HEK293T (cell line): ENCODE data around the gene CLK3.

Experiments
- ARNT ChIP-seq: fragments of 450-650 bp; IDR thresholded peaks from 2 replicates; pipeline ENCODE4 v1.6.1; 2017; ENCODE audit warnings: mild to moderate bottlenecking
- BHLHE40 ChIP-seq: fragments of 450-650 bp; IDR thresholded peaks from 2 replicates; pipeline ENCODE4 v1.6.1; 2016; ENCODE audit warnings: mild to moderate bottlenecking, moderate library complexity, borderline replicate concordance
- CTBP1 ChIP-seq: fragments of 450-650 bp; IDR thresholded peaks from 2 replicates; pipeline ENCODE4 v1.6.1; 2016; ENCODE audit warnings: borderline replicate concordance
- ELF4 ChIP-seq: fragments of 450-650 bp; IDR thresholded peaks from 2 replicates; pipeline ENCODE4 v1.6.1; 2017; ENCODE audit warnings: antibody characterized with exemption
- FOXA1 ChIP-seq: fragments of 450-650 bp; IDR thresholded peaks from 2 replicates; pipeline ENCODE4 v1.6.1; 2016; ENCODE audit warnings: mild to moderate bottlenecking
- FOXK2 ChIP-seq: fragments of 450-650 bp; IDR thresholded peaks from 2 replicates; pipeline ENCODE4 v1.6.1; 2016; ENCODE audit warnings: mild to moderate bottlenecking
- FOXM1 ChIP-seq: fragments of 450-650 bp; IDR thresholded peaks from 2 replicates; pipeline ENCODE4 v1.6.1; 2017; ENCODE audit warnings: mild to moderate bottlenecking, borderline replicate concordance
- LEF1 ChIP-seq: fragments of 450-650 bp; IDR thresholded peaks from 2 replicates; pipeline ENCODE4 v1.6.1; 2017; ENCODE audit warnings: mild to moderate bottlenecking, borderline replicate concordance
- NFRKB ChIP-seq: fragments of 450-650 bp; IDR thresholded peaks from 2 replicates; pipeline ENCODE4 v1.6.1; 2016; ENCODE audit warnings: mild to moderate bottlenecking, moderate library complexity
- SP1 ChIP-seq: fragments of 450-650 bp; IDR thresholded peaks from 2 replicates; pipeline ENCODE4 v1.6.1; 2017
- SUZ12 ChIP-seq: fragments of 450-650 bp; IDR thresholded peaks from 2 replicates; pipeline ENCODE4 v1.6.1; 2016; ENCODE audit warnings: mild to moderate bottlenecking
- TARDBP ChIP-seq: fragments of 450-650 bp; IDR thresholded peaks from 2 replicates; pipeline ENCODE4 v1.6.1; 2016
- TF ChIP-seq, protein P1 (sequence below): fragments of 450-650 bp; IDR thresholded peaks from 2 replicates; pipeline ENCODE4 v1.6.1; 2016

DNA sequence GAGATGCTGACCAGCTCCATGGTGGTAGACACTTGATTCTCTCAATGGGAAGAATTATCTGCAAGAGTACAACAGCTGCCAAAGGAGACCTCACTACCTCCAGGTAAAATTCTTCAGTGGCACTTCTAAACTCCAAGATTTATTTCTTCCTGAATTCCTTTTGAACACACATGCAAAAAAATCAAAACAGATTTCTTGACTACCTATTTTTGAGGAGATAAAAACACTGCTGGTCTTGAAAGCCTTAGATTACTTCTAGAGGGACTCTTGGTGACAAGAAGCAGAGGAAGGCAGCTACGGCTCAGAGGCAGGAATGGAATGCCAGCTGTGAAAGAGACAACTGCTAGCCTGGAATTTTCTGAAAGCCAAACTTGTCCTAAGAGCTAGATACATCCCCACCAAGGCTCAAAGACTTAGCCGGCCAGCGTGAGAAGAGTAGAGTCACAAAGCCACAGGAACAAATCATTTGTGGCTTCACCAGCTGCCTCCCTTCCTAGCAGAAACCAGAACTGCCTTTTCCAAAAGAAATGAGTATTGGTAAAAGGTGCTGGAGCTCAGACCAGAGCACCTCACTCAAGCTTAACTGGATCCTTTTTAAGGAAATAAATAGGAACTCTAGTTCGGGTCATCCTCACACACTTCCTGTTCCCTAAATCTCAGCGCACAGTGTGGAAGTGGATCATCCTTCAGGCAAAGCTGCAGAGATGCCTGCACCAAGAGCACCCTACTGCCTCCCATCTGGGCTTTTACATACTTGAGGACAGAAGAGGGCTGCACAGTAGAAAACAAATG is 32.6 kb downstream of the CLK3 start:
- TF ChIP-seq SP1 (no peak), FOXK2 (no peak), ELF4 (no peak), FOXA1 (no peak), LEF1 (no peak), FOXM1 (no peak), BHLHE40 (no peak), ARNT (no peak), CTBP1 (no peak), NFRKB (no peak), SUZ12 (no peak), TARDBP (no peak)
- TF ChIP-seq, protein P1, sequence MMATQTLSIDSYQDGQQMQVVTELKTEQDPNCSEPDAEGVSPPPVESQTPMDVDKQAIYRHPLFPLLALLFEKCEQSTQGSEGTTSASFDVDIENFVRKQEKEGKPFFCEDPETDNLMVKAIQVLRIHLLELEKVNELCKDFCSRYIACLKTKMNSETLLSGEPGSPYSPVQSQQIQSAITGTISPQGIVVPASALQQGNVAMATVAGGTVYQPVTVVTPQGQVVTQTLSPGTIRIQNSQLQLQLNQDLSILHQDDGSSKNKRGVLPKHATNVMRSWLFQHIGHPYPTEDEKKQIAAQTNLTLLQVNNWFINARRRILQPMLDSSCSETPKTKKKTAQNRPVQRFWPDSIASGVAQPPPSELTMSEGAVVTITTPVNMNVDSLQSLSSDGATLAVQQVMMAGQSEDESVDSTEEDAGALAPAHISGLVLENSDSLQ = no peak
